Endothelial cell of umbilical vein (primary cell): ENCODE data around the gene SHOC2.

Source experiments
- CTCF ChIP-seq, 2 donors: IDR thresholded peaks; 1 replicate in 1 of 2; 2 replicates in 1 of 2; pipeline ENCODE4 v1.5.1; 2011; ENCODE audit warnings: low read length in 2 of 2, mild to moderate bottlenecking in 2 of 2, moderate library complexity in 2 of 2, control low read depth in 1 of 2, inconsistent platforms in 1 of 2, low read depth in 1 of 2; ENCODE audit not compliant: insufficient read depth in 1 of 2; ENCODE audit errors: extremely low read depth in 1 of 2
- JUN ChIP-seq: IDR thresholded peaks from 2 replicates; pipeline ENCODE4 v1.6.1; 2011; ENCODE audit warnings: borderline replicate concordance, low read depth; ENCODE audit not compliant: insufficient read length, insufficient read depth
- MAX ChIP-seq: IDR thresholded peaks from 2 replicates; pipeline ENCODE4 v1.6.1; 2011; ENCODE audit not compliant: insufficient read depth, insufficient read length
- POLR2A ChIP-seq: IDR thresholded peaks from 2 replicates; pipeline ENCODE4 v1.6.1; 2012; ENCODE audit warnings: low read depth, mild to moderate bottlenecking, control low read depth, low read length

- TF ChIP-seq CTCF (IDR thresholded peaks at IDR 0.05; ENCODE audit: extremely low read depth in 1 of 2, insufficient read depth in 1 of 2, low read depth in 1 of 2, low read length in 2 of 2) (no peak), POLR2A (no peak), MAX (no peak), JUN (no peak)
Measured at GRCh38 chr10:111039522-111039921, 120.1 kb downstream of the SHOC2 start.
